CD4-positive, alpha-beta T cell treated with Interleukin-17A for 4 hours (primary cell): Measurements from ENCODE around the gene SOX13.

Source experiments
- DNase-seq: peaks from one replicate; pipeline ENCODE4 v3.0.0-alpha.2; 2020; ENCODE audit warnings: mixed read lengths

SOX13 gene

GRCh38 chr1:204132718-204133117 lies 59.8 kb downstream of the SOX13 start:
- DNase-seq: no peak

- DNase-seq: no peak
Observed at GRCh38 chr1:204134103-204134502, 61.2 kb downstream of the SOX13 start.

GRCh38 chr1:204136814-204137213 lies 63.9 kb downstream of the SOX13 start:
- no peak for DNase-seq

GRCh38 chr1:204139088-204139487 lies 66.2 kb downstream of the SOX13 start:
- DNase-seq: no peak

GRCh38 chr1:204139952-204140351 lies 67.0 kb downstream of the SOX13 start:
- DNase-seq: no peak

GRCh38 chr1:204141131-204141530 lies 68.2 kb downstream of the SOX13 start:
- no peak for DNase-seq

GRCh38 chr1:204142032-204142974 lies 69.4 kb downstream of the SOX13 start:
- DNase-seq: no peak

- no peak for DNase-seq
Observed at GRCh38 chr1:204143276-204144041, 70.5 kb downstream of the SOX13 start.

- DNase-seq: no peak
Observed at GRCh38 chr1:204145033-204145504, 72.2 kb downstream of the SOX13 start.

- no peak for DNase-seq
Observed at GRCh38 chr1:204146309-204146708, 73.4 kb downstream of the SOX13 start.

- no peak for DNase-seq
Observed at GRCh38 chr1:204146965-204147364, 74.0 kb downstream of the SOX13 start.

- no peak for DNase-seq
Observed at GRCh38 chr1:204147406-204148383, 74.8 kb downstream of the SOX13 start.

- no peak for DNase-seq
Observed at GRCh38 chr1:204149107-204149506, 76.2 kb downstream of the SOX13 start.

GRCh38 chr1:204149635-204150565 lies 77.0 kb downstream of the SOX13 start:
- DNase-seq: no peak

- DNase-seq: no peak
Observed at GRCh38 chr1:204150702-204151551, 78.0 kb downstream of the SOX13 start.

- DNase-seq: peak; percentile 71
Observed at GRCh38 chr1:204151552-204152309, 78.8 kb downstream of the SOX13 start, which contains the start of gene ETNK2. Gene ETNK2 (minus strand): TSS chr1:204152044. CDS start chr1:204151852, 192 bp downstream.

GRCh38 chr1:204152310-204153044 lies 79.6 kb downstream of the SOX13 start:
- DNase-seq: no peak

- no peak for DNase-seq
Observed at GRCh38 chr1:204153667-204154066, 80.8 kb downstream of the SOX13 start.
